Activated naive CD8-positive, alpha-beta T cell treated with anti-CD3 and anti-CD28 coated beads for 36 hours (primary cell): Measurements from ENCODE around the gene RPS16. TPM values are rescaled to one million over a fixed set of nuclear protein-coding genes. Genes with fewer than 3 reads are reported as not detected.
A peak's percentile ranks its signal among the peaks of the same experiment; 100 is the strongest.
"Not testable (repeated sequence)": the region's sequence is repeated elsewhere in the genome, so short reads cannot be mapped to it uniquely, and the experiment has no call there.

Source experiments
- DNase-seq: peaks from one replicate; pipeline ENCODE4 v3.0.0; 2021
- H3K27ac Mint-ChIP-seq: one replicate; pipeline ENCODE4 v1.8.0; 2022; ENCODE audit warnings: mild to moderate bottlenecking, moderate library complexity, mixed read lengths
- H3K27me3 Mint-ChIP-seq: one replicate; pipeline ENCODE4 v1.8.0; 2022; ENCODE audit warnings: mild to moderate bottlenecking, mixed read lengths
- H3K36me3 Mint-ChIP-seq: one replicate; pipeline ENCODE4 v1.8.0; 2021; ENCODE audit warnings: mild to moderate bottlenecking, mixed read lengths
- H3K4me1 Mint-ChIP-seq: one replicate; pipeline ENCODE4 v1.8.0; 2021; ENCODE audit warnings: mixed read lengths
- H3K4me3 Mint-ChIP-seq: one replicate; pipeline ENCODE4 v1.8.0; 2022; ENCODE audit warnings: mild to moderate bottlenecking, moderate library complexity, mixed read lengths
- H3K9me3 Mint-ChIP-seq: one replicate; pipeline ENCODE4 v1.8.0; 2022; ENCODE audit warnings: mixed read lengths
- total RNA-seq, 2 experiments: library from RNA; stranded (reverse); gene quantifications; one replicate each; pipeline ENCODE4 v1.2.3, GENCODE V29; 2021

The RPS16 gene
- total RNA-seq, 2 experiments from 2014 or later: 3,164 to 3,181 TPM

DNA sequence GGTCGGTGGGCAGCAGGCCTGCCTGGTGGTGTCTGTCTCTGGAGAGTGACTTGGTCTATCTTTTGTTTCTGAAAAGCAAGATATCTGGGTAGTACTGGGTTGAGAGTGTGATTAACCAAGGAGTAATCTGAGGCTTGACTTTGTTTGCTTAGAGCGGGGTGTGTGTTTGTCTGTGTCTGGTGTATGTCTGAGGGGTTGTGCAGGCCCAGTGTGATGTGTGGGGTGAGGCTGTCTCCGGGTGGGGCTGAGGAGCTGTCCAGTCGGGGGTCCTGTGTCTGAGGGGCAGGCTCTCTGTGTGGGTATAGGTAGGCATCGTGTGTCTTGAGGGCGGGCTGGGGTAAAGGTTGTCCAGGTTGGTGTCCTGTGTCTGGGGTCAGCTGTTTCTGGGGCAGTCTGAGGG lies 33.8 kb upstream of the RPS16 start:
- Mint-ChIP-seq H3K9me3 (no peaks in the 10 kb centered on the region), H3K36me3 (peaks cover 30% of the 10 kb centered on the region), H3K4me3 (no peak overlapping the region), H3K27me3 (no peaks in the 10 kb centered on the region), H3K4me1 (peaks cover 20% of the 10 kb centered on the region), H3K27ac (peak overlapping the region; percentile 3)
- no peak for DNase-seq

DNA sequence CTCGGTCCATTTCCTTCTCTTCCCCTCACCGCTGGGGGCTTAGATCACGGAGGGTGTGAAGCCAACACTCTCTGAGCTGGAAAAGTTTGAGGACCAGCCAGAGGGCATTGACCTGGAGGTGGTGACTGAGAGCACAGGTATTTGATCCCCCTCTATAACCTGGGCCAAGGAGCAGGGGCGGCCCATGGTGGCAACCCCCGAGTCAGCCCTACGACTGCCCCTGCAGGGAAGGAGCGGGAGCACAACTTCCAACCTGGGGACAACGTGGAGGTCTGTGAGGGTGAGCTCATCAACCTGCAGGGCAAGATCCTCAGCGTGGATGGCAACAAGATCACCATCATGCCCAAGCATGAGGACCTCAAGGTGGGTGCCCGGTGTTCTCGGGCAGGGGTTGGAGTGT lies 33.3 kb upstream of the RPS16 start:
- H3K4me1 Mint-ChIP-seq: peaks cover 20% of the 10 kb centered on the region
- no peaks in the 10 kb centered on the region for H3K27me3 Mint-ChIP-seq
- H3K9me3 Mint-ChIP-seq: no peaks in the 10 kb centered on the region
- H3K27ac Mint-ChIP-seq: no peak overlapping the region
- peaks cover 27% of the 10 kb centered on the region for H3K36me3 Mint-ChIP-seq
- no peak overlapping the region for H3K4me3 Mint-ChIP-seq
- DNase-seq: no peak

DNA sequence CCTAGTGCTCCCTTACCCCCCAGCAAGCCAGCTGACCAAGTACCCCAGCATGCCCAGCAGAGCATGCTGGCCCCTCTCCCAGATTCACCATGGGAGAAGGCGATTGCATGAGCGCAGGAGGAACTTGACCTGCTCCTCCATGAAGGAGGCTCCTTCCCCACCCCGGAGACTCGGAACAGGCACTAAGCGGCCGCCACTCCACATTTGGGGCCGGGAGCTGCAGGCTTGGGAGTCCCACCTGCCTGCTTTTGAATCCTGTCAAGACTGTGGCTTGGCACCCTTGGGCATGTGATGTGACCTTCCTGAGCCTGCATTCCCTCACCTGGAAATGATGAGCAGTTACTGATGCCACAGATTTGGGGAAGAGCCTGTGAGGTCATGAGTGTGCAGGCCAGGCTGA lies 32.2 kb upstream of the RPS16 start:
- Mint-ChIP-seq H3K27ac (no peak overlapping the region), H3K9me3 (no peaks in the 10 kb centered on the region), H3K36me3 (peaks cover 26% of the 10 kb centered on the region), H3K4me3 (no peak overlapping the region), H3K27me3 (no peaks in the 10 kb centered on the region), H3K4me1 (peaks cover 20% of the 10 kb centered on the region)
- DNase-seq: no peak

DNA sequence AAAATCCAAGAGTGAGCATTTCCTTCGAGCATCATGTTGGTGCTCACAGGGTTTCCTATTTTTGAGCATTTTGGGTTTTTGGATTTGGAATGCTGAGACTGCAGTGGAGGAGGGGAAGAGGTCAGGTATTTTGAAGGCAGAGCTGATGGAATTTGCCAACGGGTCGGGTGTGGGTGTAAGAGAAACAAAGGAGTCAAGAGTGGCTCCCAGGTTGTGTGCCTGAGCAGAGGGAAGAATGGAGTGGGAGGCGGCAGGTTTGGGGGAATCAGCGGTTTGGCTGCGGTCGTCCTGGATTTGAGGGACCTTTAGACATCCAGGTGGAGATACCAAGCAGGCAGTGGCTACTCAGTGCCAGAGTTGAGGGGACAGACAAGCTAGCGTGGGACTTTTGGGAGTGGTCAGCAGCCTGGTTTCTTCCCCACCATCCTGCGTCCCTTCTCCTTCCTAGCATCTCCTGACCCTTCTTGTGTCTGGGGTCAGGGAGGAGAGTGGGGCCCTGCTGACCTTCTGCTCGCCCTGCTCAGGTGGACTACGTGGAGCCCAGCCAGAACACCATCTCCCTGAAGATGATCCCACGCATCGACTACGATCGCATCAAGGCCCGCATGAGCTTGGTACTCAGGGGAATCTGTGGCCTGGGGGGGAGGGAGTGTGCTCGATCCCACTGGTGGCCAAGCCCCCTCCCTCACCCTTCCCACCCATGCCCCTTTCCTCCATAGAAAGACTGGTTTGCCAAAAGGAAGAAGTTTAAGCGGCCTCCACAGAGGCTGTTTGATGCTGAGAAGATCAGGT lies 30.4 kb upstream of the RPS16 start:
- peaks cover 9% of the 10 kb centered on the region for H3K4me1 Mint-ChIP-seq
- H3K36me3 Mint-ChIP-seq: peaks cover 19% of the 10 kb centered on the region
- H3K27ac Mint-ChIP-seq: peak overlapping the region; percentile 59
- H3K4me3 Mint-ChIP-seq: no peak overlapping the region
- no peaks in the 10 kb centered on the region for H3K9me3 Mint-ChIP-seq
- no peak for DNase-seq
- H3K27me3 Mint-ChIP-seq: no peaks in the 10 kb centered on the region

DNA sequence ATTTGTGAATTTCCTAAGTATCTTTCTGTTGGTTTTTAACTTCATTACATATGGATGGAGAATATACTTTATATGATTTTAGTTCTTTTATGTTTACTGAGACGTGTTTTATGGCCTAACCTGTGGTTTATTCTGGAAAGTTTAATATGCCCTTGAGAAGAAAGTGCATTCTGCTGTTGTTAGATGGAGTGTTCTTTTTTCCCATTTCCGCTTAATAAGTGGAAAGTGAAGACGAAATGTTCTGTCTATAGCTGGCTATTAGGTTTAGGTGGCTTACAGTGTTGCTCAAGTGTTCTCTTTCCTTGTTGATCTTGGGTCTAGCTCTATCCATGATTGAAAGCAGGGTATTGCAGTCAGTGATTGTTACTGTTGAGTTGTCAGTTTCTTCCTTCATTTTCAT lies 27.7 kb upstream of the RPS16 start:
- no peak for DNase-seq
- Mint-ChIP-seq H3K4me3 (no peak overlapping the region), H3K27ac (no peak overlapping the region), H3K4me1 (no peaks in the 10 kb centered on the region), H3K36me3 (peaks cover 23% of the 10 kb centered on the region), H3K27me3 (no peaks in the 10 kb centered on the region), H3K9me3 (no peaks in the 10 kb centered on the region)

DNA sequence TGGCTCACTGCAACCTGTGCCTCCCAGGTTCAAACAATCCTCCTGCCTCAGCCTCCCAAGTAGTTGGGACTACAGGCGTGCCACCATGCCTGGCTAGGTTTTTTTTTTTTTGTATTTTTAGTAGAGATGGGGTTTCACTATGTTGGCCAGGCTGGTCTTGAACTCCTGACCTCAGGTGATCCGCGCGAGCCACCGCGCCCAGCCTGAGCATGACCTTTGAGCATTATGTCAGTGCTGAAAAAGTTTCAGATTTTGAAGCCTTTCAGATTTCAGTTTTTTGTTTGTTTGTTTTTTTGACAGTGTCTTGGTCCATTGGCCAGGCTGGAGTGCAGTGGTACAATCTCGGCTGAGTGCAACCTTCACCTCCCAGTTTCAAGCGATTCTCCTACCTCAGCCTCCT lies 15.5 kb upstream of the RPS16 start:
- H3K36me3 Mint-ChIP-seq: peaks cover 69% of the 10 kb centered on the region
- H3K27ac Mint-ChIP-seq, H3K27me3 Mint-ChIP-seq, DNase-seq, H3K4me3 Mint-ChIP-seq, H3K9me3 Mint-ChIP-seq: not testable (repeated sequence)
- peaks cover 56% of the 10 kb centered on the region for H3K4me1 Mint-ChIP-seq

DNA sequence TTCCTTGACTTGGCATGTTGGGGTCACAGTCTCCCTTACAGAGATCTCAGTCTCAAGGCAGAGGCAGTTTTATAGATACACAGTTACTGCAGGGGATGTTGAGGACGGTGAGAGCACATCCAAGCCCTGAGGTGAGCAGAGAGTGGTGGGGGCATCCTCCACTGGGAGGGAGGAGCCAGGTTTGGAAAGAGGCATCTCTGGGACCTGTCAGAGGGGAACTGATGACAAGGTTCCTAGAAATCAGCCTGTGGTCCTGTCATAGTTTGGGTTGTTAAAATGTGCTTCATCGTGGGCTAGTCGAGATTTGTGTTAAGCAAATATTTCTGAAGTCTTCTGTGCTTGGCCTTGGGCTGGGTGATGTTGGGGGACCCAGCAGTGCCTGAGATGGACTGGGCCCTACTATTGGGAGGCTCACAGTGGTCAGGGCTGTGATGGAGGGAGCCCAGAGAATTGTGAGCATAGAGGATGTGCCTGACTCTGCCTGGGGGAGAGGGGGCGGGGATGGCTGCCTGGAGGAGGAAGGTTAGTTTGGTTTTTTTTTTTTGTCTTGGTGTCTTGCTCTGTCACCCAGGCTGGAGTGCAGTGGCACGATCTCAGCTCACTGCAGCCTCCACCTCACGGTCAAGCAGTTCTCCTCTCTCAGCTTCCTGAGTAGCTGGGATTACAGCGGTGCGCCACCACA lies 13.5 kb upstream of the RPS16 start:
- Mint-ChIP-seq H3K4me3 (peak overlapping the region; percentile 99), H3K9me3 (no peaks in the 10 kb centered on the region), H3K27me3 (no peaks in the 10 kb centered on the region), H3K27ac (peak overlapping the region; percentile 100), H3K4me1 (peaks cover 57% of the 10 kb centered on the region), H3K36me3 (peaks cover 74% of the 10 kb centered on the region)
- no peak for DNase-seq

DNA sequence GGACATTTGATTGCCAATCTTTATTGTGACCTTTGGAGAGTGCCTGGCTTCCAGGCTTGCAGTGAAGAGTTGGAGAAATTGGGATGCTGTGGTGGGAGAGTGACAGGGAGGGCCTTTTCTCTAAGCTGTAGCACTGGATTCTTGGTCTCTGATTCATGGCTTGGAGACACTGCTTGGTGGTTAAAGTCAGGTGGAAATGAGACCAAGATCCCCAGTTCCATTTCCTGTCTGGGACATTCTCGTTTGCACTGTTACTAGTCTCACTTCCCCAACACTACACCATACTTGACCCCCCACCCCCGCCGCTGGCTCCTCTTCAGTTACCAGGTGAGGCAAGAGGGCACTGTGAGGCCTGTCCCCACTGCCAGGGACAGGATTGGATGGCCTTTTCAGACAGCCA lies 12.5 kb upstream of the RPS16 start:
- peaks cover 57% of the 10 kb centered on the region for H3K4me1 Mint-ChIP-seq
- no peaks in the 10 kb centered on the region for H3K9me3 Mint-ChIP-seq
- H3K36me3 Mint-ChIP-seq: peaks cover 73% of the 10 kb centered on the region
- no peaks in the 10 kb centered on the region for H3K27me3 Mint-ChIP-seq
- H3K27ac Mint-ChIP-seq: peak overlapping the region; percentile 100
- peak overlapping the region; percentile 99 for H3K4me3 Mint-ChIP-seq
- peak; percentile 52 for DNase-seq

DNA sequence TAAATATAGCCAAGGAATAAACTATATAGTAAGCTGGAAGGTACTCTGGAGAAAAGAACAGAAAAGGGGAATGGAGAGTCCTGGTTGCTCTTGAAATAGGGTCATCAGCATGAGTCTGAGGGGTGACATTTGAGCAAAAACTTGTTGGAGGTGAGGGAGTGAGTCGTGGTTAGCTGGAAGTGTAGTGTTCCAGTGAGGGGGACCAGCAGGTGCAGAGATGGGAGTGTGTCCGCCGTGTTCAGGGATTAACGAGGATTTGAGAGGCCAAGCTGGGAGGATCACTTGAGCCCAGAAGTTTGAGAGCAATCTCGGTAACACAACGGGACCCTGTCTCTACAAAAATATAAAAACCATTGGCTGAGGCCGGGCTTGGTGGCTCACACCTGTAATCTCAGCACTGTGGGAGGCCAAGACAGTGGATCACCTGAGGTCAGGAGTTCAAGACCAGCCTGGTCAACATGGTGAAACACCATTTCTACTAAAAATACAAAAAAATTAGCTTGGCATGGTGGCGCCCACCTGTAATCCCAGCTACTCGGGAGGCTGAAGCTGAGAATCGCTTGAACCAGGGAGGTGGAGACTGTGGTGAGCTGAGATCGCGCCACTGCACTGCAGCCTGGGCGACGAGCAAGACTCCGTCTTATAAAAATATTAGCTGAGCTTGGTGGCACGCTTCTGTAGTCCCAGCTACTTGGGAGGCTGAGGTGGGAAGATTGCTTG lies 10.8 kb upstream of the RPS16 start:
- no peak for DNase-seq
- Mint-ChIP-seq H3K36me3 (peaks cover 57% of the 10 kb centered on the region), H3K9me3 (no peaks in the 10 kb centered on the region), H3K4me3 (peak overlapping the region; percentile 99), H3K4me1 (peaks cover 43% of the 10 kb centered on the region), H3K27ac (peak overlapping the region; percentile 100), H3K27me3 (no peaks in the 10 kb centered on the region)

DNA sequence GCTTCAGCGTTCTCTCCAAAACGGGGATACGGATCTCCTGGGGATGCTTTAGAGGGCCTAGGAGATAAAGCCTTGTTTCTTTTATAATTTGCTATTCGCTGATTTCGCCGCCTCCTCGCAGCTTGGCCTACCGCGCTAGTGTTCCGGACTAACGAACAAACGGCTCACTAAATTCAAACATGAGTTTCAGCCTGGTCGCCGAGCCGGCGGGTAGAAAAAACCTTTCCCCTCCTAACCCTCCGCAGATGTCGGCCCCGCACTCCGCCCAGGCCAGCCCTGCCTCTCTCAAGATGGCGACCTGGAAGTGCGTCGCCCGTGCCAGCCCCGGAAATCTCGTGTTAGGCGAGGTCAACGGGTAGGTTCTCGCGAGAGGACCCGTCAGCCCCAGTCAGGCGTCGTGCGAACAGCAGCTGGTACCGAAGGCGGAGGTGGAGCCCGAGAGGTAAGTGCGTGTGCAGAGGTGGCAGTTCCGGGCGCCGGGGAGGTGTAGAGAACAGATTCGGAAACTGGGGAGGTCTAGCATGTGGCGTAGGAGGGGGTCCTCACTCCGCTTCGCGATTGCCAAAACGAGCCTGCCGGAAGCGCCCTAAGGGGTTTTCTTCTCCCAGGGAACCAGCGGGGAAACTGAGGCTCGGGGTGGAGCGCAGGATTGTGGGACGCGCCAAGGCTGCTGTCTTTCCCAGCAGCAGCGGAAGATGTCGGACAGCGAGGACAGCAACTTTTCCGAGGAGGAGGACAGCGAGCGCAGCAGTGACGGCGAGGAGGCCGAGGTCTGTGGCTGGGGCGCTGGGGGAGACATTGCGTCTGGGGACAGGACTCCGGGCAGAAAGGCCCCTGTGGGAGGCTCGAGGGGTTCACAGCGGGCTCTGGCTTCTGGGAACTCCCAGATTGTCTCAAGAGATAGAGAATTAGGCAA lies 9.7 kb upstream of the RPS16 start, which contains the start of gene SUPT5H:
SUPT5H (plus strand) TSS at position 387 of the 916 bp plus-strand sequence; CDS start at position 696, 309 bp downstream.
- peak within 1 kb of the TSS; percentile 100 for H3K27ac Mint-ChIP-seq
- H3K9me3 Mint-ChIP-seq: no peaks in the 10 kb centered on the region
- peaks cover 42% of the 10 kb centered on the region for H3K4me1 Mint-ChIP-seq
- H3K27me3 Mint-ChIP-seq: no peaks in the 10 kb centered on the region
- H3K36me3 Mint-ChIP-seq: peaks cover 52% of the 10 kb centered on the region
- DNase-seq: peak; percentile 98
- peak within 1 kb of the TSS; percentile 99 for H3K4me3 Mint-ChIP-seq

DNA sequence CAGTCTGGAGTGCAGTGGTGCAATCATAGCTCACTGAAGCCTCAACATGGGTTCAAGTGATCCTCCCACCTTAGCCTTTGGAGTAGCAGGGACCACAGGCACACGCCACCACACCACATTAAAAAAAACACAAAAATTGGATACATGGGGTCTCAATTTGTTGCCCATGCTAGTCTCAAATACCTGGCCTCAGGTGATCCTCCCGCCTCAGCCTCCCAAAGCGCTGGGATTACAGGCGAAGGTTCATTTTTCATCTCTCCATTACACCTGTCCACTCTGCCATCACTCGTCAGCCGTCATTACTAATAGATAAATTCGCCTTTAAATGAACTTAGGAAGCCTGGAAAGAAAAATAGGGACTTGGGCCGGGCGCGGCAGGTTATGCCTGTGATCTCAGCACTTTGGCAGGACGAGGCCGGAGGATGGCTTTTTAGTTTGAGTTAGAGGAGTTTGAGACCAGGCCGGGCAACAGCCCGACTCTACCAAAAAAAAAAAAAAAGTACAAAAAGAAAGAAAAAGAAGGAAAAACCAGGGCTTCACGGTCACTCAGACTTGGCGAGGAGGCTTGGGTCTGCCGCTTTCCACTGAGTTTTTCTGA lies 8.9 kb upstream of the RPS16 start:
- H3K9me3 Mint-ChIP-seq: no peaks in the 10 kb centered on the region
- H3K27ac Mint-ChIP-seq: peak overlapping the region; percentile 100
- no peak for DNase-seq
- no peaks in the 10 kb centered on the region for H3K27me3 Mint-ChIP-seq
- H3K4me1 Mint-ChIP-seq: peaks cover 42% of the 10 kb centered on the region
- peaks cover 51% of the 10 kb centered on the region for H3K36me3 Mint-ChIP-seq
- H3K4me3 Mint-ChIP-seq: peak overlapping the region; percentile 99

DNA sequence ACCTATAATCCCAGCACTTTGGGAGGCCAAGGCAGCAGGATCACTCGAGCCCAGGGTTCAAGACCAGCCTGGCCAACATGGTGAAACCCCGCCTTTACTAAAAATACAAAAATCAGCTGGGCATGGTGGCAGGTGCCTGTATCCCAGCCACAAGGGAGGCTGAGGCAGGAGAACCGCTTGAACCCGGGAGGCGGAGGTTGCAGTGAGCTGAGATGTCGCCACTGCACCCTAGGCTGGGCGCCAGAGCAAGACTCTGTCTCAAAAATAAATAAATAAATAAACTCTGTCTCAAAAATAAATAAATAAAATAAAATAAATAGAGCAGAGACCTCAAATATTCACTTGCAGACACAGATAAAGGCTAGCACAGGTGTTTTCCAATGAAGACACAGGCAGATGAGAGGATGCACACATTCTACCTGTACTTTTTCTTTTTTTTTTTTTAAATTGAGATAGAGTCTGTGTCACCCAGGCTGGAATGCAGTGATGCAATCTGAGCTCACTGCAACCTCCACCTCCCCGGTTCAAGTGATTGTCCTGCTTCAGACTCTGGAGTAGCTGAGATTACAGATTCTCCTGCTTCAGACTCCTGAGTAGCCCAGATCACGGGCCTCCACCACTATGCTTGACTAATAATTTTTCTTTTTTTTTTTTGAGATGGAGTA lies 2.7 kb upstream of the RPS16 start:
- Mint-ChIP-seq H3K4me1 (peaks cover 28% of the 10 kb centered on the region), H3K27me3 (peaks cover 9% of the 10 kb centered on the region), H3K27ac (no peak overlapping the region), H3K4me3 (no peak overlapping the region), H3K36me3 (peaks cover 24% of the 10 kb centered on the region), H3K9me3 (no peaks in the 10 kb centered on the region)
- DNase-seq: no peak

DNA sequence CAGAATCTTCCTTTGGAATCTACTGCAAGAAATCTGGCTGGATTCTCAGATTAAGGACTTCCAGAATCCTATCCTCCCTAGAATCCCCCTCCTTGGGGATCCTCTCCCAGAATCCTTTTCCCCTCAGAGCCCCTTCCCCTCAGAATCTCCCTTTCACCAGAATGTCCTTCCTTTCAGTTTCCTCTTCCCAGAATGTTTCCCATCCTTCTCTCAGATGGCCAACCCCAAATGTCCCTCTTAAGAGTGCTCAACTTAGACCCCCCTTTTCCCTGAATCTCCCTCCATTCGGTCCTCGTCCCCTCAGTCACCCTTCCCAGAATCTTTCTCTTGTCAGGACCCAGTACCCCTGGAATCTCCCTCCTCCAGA lies 584 bp upstream of the RPS16 start:
- Mint-ChIP-seq H3K4me3 (peak overlapping the region; percentile 100), H3K9me3 (no peaks in the 10 kb centered on the region), H3K36me3 (peaks cover 36% of the 10 kb centered on the region), H3K4me1 (peaks cover 39% of the 10 kb centered on the region), H3K27ac (peak overlapping the region; percentile 100), H3K27me3 (peaks cover 9% of the 10 kb centered on the region)
- no peak for DNase-seq
